CD8-positive, alpha-beta memory T cell (primary cell): ENCODE results near the gene BMPR1B. TPM values are rescaled to one million over a fixed set of nuclear protein-coding genes. Genes with fewer than 3 reads are reported as not detected.
A peak's percentile ranks its signal among the peaks of the same experiment; 100 is the strongest.

Experiments used
- CTCF ChIA-PET: fragments of 350-600 bp; sonication (Branson Sonifier 250); formaldehyde crosslinking; loops from one replicate; lab custom pipeline; 2021; ENCODE audit warnings: antibody characterized with exemption; lab: Charles Lee
- POLR2A ChIA-PET: fragments of 350-600 bp; sonication (Branson Sonifier 250); formaldehyde crosslinking; loops from one replicate; lab custom pipeline; 2021; ENCODE audit warnings: antibody characterized with exemption; lab: Charles Lee
- DNase-seq, 5 donors: peaks; one replicate each; pipeline versions ENCODE4 v3.0.0 to v3.0.0-alpha.2; 2020 to 2022; ENCODE audit warnings: mixed read lengths in 1 of 5
- H3K27ac ChIP-seq: one replicate; pipeline ENCODE4 v1.7.0; 2013; ENCODE audit warnings: low read depth, mild to moderate bottlenecking, low read length, moderate library complexity
- H3K27me3 ChIP-seq: 2 replicates; pipeline ENCODE4 v1.7.0; 2013; ENCODE audit warnings: low read length, mild to moderate bottlenecking; ENCODE audit not compliant: insufficient read depth, poor library complexity, severe bottlenecking
- H3K36me3 ChIP-seq: 2 replicates; pipeline ENCODE4 v1.7.0; 2013; ENCODE audit warnings: mild to moderate bottlenecking, low read length, moderate library complexity; ENCODE audit not compliant: insufficient read depth
- H3K4me1 ChIP-seq: 2 replicates; pipeline ENCODE4 v1.7.0; 2013; ENCODE audit warnings: mild to moderate bottlenecking, low read length, moderate library complexity; ENCODE audit not compliant: insufficient read depth
- H3K4me3 ChIP-seq: 2 replicates; pipeline ENCODE4 v1.7.0; 2013; ENCODE audit warnings: mild to moderate bottlenecking, low read length
- H3K9me3 ChIP-seq: 2 replicates; pipeline ENCODE4 v1.7.0; 2013; ENCODE audit warnings: mild to moderate bottlenecking, low read length
- H3K27ac Mint-ChIP-seq, 8 donors: one replicate each; pipeline ENCODE4 v1.8.0; 2020 to 2021; ENCODE audit warnings: mixed read lengths in 8 of 8, mild to moderate bottlenecking in 6 of 8, inconsistent platforms in 3 of 8, moderate library complexity in 3 of 8
- H3K27me3 Mint-ChIP-seq, 2 donors: one replicate each; pipeline ENCODE4 v1.8.0; 2020 to 2021; ENCODE audit warnings: mixed read lengths in 2 of 2, mild to moderate bottlenecking in 1 of 2, moderate library complexity in 1 of 2
- H3K36me3 Mint-ChIP-seq, 3 donors: one replicate each; pipeline ENCODE4 v1.8.0; 2020 to 2021; ENCODE audit warnings: mixed read lengths in 3 of 3, inconsistent platforms in 1 of 3, mild to moderate bottlenecking in 1 of 3
- H3K4me1 Mint-ChIP-seq, 3 donors: one replicate each; pipeline ENCODE4 v1.8.0; 2020 to 2021; ENCODE audit warnings: mixed read lengths in 3 of 3, inconsistent platforms in 1 of 3, mild to moderate bottlenecking in 1 of 3
- H3K4me3 Mint-ChIP-seq, 7 donors: one replicate each; pipeline ENCODE4 v1.8.0; 2020 to 2021; ENCODE audit warnings: mixed read lengths in 7 of 7, mild to moderate bottlenecking in 6 of 7, moderate library complexity in 4 of 7, inconsistent platforms in 2 of 7
- H3K9me3 Mint-ChIP-seq, 5 donors: one replicate each; pipeline ENCODE4 v1.8.0; 2020 to 2022; ENCODE audit warnings: mixed read lengths in 5 of 5, mild to moderate bottlenecking in 3 of 5, moderate library complexity in 2 of 5, inconsistent platforms in 1 of 5
- polyA plus RNA-seq: library from polyadenylated mRNA; unstranded; fragments of 300-500 nt; fragmentation: Illumina TruSeq; gene quantifications from one replicate; pipeline ENCODE4 v1.2.3, GENCODE V29; 2021
- total RNA-seq, 2 experiments: library from RNA; stranded (reverse); gene quantifications; one replicate each; pipeline ENCODE4 v1.2.3, GENCODE V29; 2021

The BMPR1B gene
- total and polyA plus RNA-seq, 3 experiments from 2014 or later, result 0.14 TPM; not detected in 2

GRCh38 chr4:94905511-94905910 lies 147.8 kb downstream of the BMPR1B start:
- Histone ChIP-seq H3K27me3 (no peaks in the 10 kb centered on the region), H3K36me3 (no peaks in the 10 kb centered on the region), H3K27ac (no peak overlapping the region), H3K9me3 (no peaks in the 10 kb centered on the region), H3K4me1 (no peaks in the 10 kb centered on the region), H3K4me3 (no peak overlapping the region)
- CTCF ChIA-PET, result no interaction called here
- no peak overlapping the region for H3K4me3 Mint-ChIP-seq
- no peaks in the 10 kb centered on the region for H3K4me1 Mint-ChIP-seq
- peaks cover 0 to 2% (median 0%) of the 10 kb centered on the region in 5 donors for H3K9me3 Mint-ChIP-seq
- H3K27me3 Mint-ChIP-seq, result no peaks in the 10 kb centered on the region
- no peak for DNase-seq
- H3K27ac Mint-ChIP-seq, result no peak overlapping the region
- no peaks in the 10 kb centered on the region for H3K36me3 Mint-ChIP-seq
- POLR2A ChIA-PET, result no interaction called here

GRCh38 chr4:94909645-94910044 lies 151.9 kb downstream of the BMPR1B start:
- H3K4me1 Mint-ChIP-seq, result peaks cover 19 to 27% (median 21%) of the 10 kb centered on the region in 3 donors

GRCh38 chr4:94911106-94911505 lies 153.4 kb downstream of the BMPR1B start:
- no peak for DNase-seq
- ChIA-PET CTCF (no interaction called here), POLR2A (no interaction called here)
- H3K36me3 Mint-ChIP-seq, result no peaks in the 10 kb centered on the region
- Histone ChIP-seq H3K36me3 (no peaks in the 10 kb centered on the region), H3K27ac (no peak overlapping the region), H3K4me1 (no peaks in the 10 kb centered on the region), H3K4me3 (no peak overlapping the region), H3K9me3 (no peaks in the 10 kb centered on the region), H3K27me3 (no peaks in the 10 kb centered on the region)
- no peak overlapping the region for H3K27ac Mint-ChIP-seq
- H3K4me3 Mint-ChIP-seq, result no peak overlapping the region
- peaks cover 22 to 27% (median 26%) of the 10 kb centered on the region in 3 donors for H3K4me1 Mint-ChIP-seq
- peaks cover 0 to 9% (median 3%) of the 10 kb centered on the region in 5 donors for H3K9me3 Mint-ChIP-seq
- H3K27me3 Mint-ChIP-seq, result no peaks in the 10 kb centered on the region

More at GRCh38 chr4:94909645-94910044, 151.9 kb downstream of the BMPR1B start:
- Histone ChIP-seq H3K9me3 (no peaks in the 10 kb centered on the region), H3K36me3 (no peaks in the 10 kb centered on the region), H3K4me1 (no peaks in the 10 kb centered on the region), H3K4me3 (no peak overlapping the region), H3K27ac (no peak overlapping the region), H3K27me3 (no peaks in the 10 kb centered on the region)
- no peaks in the 10 kb centered on the region for H3K27me3 Mint-ChIP-seq
- no peak overlapping the region for H3K27ac Mint-ChIP-seq
- peaks cover 0 to 5% (median 0%) of the 10 kb centered on the region in 5 donors for H3K9me3 Mint-ChIP-seq
- DNase-seq, result no peak
- ChIA-PET CTCF (no interaction called here), POLR2A (no interaction called here)
- H3K4me3 Mint-ChIP-seq, result no peak overlapping the region
- H3K36me3 Mint-ChIP-seq, result no peaks in the 10 kb centered on the region

- H3K9me3 ChIP-seq, result no peaks in the 10 kb centered on the region
- H3K36me3 ChIP-seq, result no peaks in the 10 kb centered on the region
- Mint-ChIP-seq H3K4me1 (peaks cover 22 to 27% (median 26%) of the 10 kb centered on the region in 3 donors), H3K27ac (peak overlapping the region in 3 of 8 donors; percentile 17 to 27 (median 20)), H3K36me3 (no peaks in the 10 kb centered on the region), H3K4me3 (peak overlapping the region in 2 of 7 donors; percentile 3 to 9), H3K27me3 (no peaks in the 10 kb centered on the region), H3K9me3 (peaks cover under 1 to 16% (median 10%) of the 10 kb centered on the region in 5 donors)
- CTCF ChIA-PET, result no interaction called here
- no peaks in the 10 kb centered on the region for H3K27me3 ChIP-seq
- H3K4me1 ChIP-seq, result no peaks in the 10 kb centered on the region
- POLR2A ChIA-PET, result no interaction called here
- no peak overlapping the region for H3K27ac ChIP-seq
- H3K4me3 ChIP-seq, result no peak overlapping the region
- DNase-seq, result no peak
Observed at GRCh38 chr4:94912606-94913005, 154.9 kb downstream of the BMPR1B start.

DNA sequence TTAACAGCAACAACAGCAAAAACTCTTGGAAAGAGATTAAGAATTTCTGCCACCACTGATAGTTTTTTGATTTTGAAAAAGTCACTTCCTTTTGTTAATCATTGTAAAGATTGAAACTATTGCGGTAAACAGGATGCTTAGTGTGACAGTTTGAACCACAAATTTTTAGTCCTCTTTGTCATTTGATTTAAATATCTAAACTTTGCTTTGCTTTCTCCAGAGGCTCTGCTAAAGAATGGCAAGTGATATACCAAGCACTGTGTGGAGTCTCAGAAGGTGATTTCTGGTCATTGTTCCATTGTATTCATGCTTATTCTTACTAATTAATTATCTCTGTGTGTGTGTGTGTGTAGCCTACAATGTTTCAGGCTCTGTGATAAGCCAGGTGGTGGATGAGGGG lies 155.6 kb downstream of the BMPR1B start:
- Mint-ChIP-seq H3K9me3 (peaks cover 4 to 19% (median 11%) of the 10 kb centered on the region in 5 donors), H3K27me3 (peaks cover 0 to 2% of the 10 kb centered on the region in 2 donors), H3K36me3 (no peaks in the 10 kb centered on the region), H3K27ac (peak overlapping the region in 5 of 8 donors; percentile 14 to 60 (median 51)), H3K4me3 (peak overlapping the region in 2 of 7 donors; percentile 28 to 48), H3K4me1 (peaks cover 22 to 27% (median 26%) of the 10 kb centered on the region in 3 donors)
- ChIA-PET CTCF (no interaction called here), POLR2A (no interaction called here)
- Histone ChIP-seq H3K27me3 (no peaks in the 10 kb centered on the region), H3K9me3 (no peaks in the 10 kb centered on the region), H3K27ac (no peak overlapping the region), H3K4me1 (no peaks in the 10 kb centered on the region), H3K4me3 (no peak overlapping the region), H3K36me3 (no peaks in the 10 kb centered on the region)
- DNase-seq, result no peak

GRCh38 chr4:94917146-94917545 lies 159.4 kb downstream of the BMPR1B start:
- H3K4me3 Mint-ChIP-seq, result no peak overlapping the region
- H3K4me1 ChIP-seq, result no peaks in the 10 kb centered on the region
- CTCF ChIA-PET, result no interaction called here
- peaks cover 0 to 2% of the 10 kb centered on the region in 2 donors for H3K27me3 Mint-ChIP-seq
- DNase-seq, result no peak
- peaks cover 21 to 26% (median 22%) of the 10 kb centered on the region in 3 donors for H3K4me1 Mint-ChIP-seq
- no peaks in the 10 kb centered on the region for H3K36me3 ChIP-seq
- no peaks in the 10 kb centered on the region for H3K9me3 ChIP-seq
- POLR2A ChIA-PET, result no interaction called here
- H3K27ac ChIP-seq, result no peak overlapping the region
- peaks cover 5 to 19% (median 11%) of the 10 kb centered on the region in 5 donors for H3K9me3 Mint-ChIP-seq
- no peaks in the 10 kb centered on the region for H3K27me3 ChIP-seq
- H3K27ac Mint-ChIP-seq, result no peak overlapping the region
- no peaks in the 10 kb centered on the region for H3K36me3 Mint-ChIP-seq
- no peak overlapping the region for H3K4me3 ChIP-seq

- peaks cover 10 to 15% (median 12%) of the 10 kb centered on the region in 3 donors for H3K4me1 Mint-ChIP-seq
- Histone ChIP-seq H3K9me3 (no peaks in the 10 kb centered on the region), H3K4me1 (no peaks in the 10 kb centered on the region), H3K27ac (no peak overlapping the region), H3K4me3 (no peak overlapping the region), H3K27me3 (no peaks in the 10 kb centered on the region), H3K36me3 (no peaks in the 10 kb centered on the region)
- H3K4me3 Mint-ChIP-seq, result no peak overlapping the region
- ChIA-PET POLR2A (no interaction called here), CTCF (no interaction called here)
- H3K9me3 Mint-ChIP-seq, result peaks cover 5 to 19% (median 11%) of the 10 kb centered on the region in 5 donors
- H3K27me3 Mint-ChIP-seq, result peaks cover 0 to 2% of the 10 kb centered on the region in 2 donors
- no peak overlapping the region for H3K27ac Mint-ChIP-seq
- no peak for DNase-seq
- no peaks in the 10 kb centered on the region for H3K36me3 Mint-ChIP-seq
Observed at GRCh38 chr4:94918543-94918942, 160.8 kb downstream of the BMPR1B start.

DNA sequence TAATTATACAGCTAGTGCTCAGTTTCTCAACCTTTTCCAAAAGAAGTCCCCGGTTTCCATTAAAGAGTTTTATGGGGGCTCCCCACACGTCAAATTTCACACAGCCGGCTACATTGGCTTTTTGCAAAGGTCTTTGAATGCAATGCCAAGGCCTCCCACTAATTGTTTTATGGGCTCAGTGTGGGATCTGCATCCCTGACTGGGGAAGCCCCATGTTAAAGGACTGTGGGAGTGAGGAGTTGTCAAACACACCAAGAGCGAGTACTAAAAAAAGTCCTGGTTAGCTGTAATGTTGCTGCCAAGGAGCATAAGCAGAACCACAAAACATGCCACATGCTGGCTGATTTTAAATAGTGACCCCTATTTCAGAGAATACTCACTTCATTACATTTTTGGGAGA lies 162.6 kb downstream of the BMPR1B start:
- peaks cover 0 to 6% of the 10 kb centered on the region in 2 donors for H3K27me3 Mint-ChIP-seq
- no peak overlapping the region for H3K27ac ChIP-seq
- no peaks in the 10 kb centered on the region for H3K36me3 Mint-ChIP-seq
- no peak for DNase-seq
- no peak overlapping the region for H3K4me3 Mint-ChIP-seq
- ChIA-PET CTCF (no interaction called here), POLR2A (no interaction called here)
- no peak overlapping the region for H3K4me3 ChIP-seq
- H3K4me1 Mint-ChIP-seq, result no peaks in the 10 kb centered on the region
- H3K27me3 ChIP-seq, result no peaks in the 10 kb centered on the region
- peaks cover 5 to 15% (median 11%) of the 10 kb centered on the region in 5 donors for H3K9me3 Mint-ChIP-seq
- no peaks in the 10 kb centered on the region for H3K9me3 ChIP-seq
- H3K27ac Mint-ChIP-seq, result no peak overlapping the region
- H3K36me3 ChIP-seq, result no peaks in the 10 kb centered on the region
- no peaks in the 10 kb centered on the region for H3K4me1 ChIP-seq
